Measurements from ENCODE around the gene PANK2. TPM values are rescaled to one million over a fixed set of nuclear protein-coding genes. Genes with fewer than 3 reads are reported as not detected.

The PANK2 gene
- total and polyA plus RNA-seq, 10 donors = 23.0 to 74.4 (median 64.3) TPM

DNA sequence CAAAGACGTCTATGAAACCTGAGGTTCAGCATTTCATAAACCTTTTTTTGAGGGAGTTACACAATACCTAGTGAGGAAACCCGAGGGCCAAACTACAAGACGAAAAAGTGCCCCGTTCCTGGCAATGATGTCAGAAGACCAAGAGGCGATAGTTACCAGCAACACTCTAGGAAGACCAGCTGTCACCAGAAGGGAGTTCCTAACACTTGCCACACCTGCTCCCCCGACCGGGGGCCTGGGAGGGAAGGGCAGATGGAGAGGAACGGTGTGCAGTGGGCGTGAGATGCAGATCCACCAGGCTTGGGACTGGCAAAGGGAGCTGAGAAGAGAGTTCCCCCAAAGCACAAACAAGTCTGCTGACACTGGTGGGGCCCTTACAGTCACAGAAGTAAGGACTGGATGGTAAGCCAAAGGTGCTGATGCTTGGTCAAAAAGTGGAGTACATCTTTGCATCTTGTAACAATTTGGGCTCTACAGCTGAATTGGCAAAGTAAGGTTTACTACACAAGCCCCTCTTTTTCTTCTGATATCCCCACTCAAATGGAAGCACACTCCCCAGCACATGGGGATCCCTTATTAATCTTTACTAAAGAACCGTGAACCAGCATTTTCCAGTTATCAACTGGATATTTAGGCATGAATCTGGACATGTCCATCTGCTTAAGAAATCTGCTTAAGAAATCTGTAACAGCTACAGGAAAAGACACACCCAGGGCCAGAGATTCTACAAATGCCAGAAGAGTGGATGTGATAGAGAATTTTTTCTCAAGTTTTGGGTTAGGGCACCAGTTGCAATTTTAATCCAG is 38.5 kb downstream of the PANK2 start:
- no peaks in the 10 kb centered on the region for H3K9me3 ChIP-seq
- no peaks in the 10 kb centered on the region for H3K27me3 ChIP-seq (replicated peaks in 1 of 7)
- TF ChIP-seq CTCF (IDR thresholded peaks at IDR 0.05 in 8 of 11, conservative IDR thresholded peaks at IDR 0.05 in 3 of 11) (no peak), POLR2AphosphoS5 (IDR thresholded peaks at IDR 0.05) (peak; percentile 57 to 81 (median 62)), POLR2A (IDR thresholded peaks at IDR 0.05) (peak in 1 of 3 donors; percentile 8)
- H3K27ac ChIP-seq = peak overlapping the region in 7 of 8 donors; percentile 41 to 86 (median 80)
- 34 to 60% (median 53%) methylated on average over 10 of the region's 10 CpGs for WGBS, 5 donors
- peaks cover 15 to 100% (median 71%) of the 10 kb centered on the region in 6 donors for H3K4me1 ChIP-seq
- no peak overlapping the region for H3K4me3 ChIP-seq
- DNase-seq = peak; percentile 85
- intact Hi-C loops (cut with DNase I; ENCODE audit: low total_unique reads) = no loop called here
- H3K36me3 ChIP-seq = peaks cover 0 to 60% (median 26%) of the 10 kb centered on the region in 6 donors

- peaks cover 10 to 100% (median 67%) of the 10 kb centered on the region in 6 donors for H3K4me1 ChIP-seq
- 73 to 97% (median 82%) methylated on average over 2 of the region's 2 CpGs for WGBS, 5 donors
These were observed 40.5 kb downstream of the PANK2 start for GRCh38 chr20:3929713-3930060.

DNA sequence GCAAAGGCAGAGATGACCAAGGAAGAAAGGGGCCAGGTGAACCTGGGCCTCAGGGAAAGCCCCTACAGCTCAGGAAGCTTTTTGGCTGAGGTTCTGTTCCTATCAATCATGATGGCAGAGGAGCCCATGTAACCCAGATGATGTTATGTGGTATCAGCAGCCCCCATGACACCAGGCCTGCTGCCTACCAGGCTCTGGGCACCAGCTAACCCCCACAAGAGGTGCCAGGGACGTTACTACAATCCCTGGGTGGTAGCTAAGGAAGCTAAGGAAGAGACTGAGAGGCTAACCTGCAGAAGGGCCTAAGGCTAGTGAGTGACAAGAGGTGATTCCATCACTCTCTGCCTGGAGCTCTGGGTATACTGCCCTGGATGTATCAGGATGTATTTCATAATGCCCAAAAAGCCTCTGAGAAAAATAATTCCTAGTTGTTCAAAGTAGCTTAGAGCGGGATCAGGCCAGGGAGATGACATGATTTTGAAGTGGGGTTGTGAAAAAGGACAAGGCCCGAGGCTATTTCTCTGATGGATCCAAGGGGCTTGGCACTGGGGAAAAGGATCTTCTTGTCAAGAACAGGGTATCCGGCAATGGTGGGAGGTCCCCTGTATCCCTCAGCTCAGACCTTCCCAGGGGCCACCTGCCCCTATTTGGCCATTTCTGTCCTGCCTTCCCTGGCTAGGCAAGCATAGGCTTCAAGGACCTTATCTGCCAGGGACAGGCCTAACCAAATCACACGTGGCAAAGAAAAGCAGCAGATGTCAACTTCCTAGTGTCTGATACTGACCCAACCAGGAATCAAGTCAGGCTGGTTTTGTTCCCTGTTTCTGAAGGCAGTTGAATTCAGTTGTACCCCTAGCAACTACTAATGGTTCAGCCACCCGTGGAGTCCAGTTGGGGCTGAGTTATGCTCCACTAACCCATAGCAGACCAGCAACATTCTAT is 41.3 kb downstream of the PANK2 start:
- Histone ChIP-seq H3K36me3 (peaks cover 0 to 58% (median 4%) of the 10 kb centered on the region in 6 donors), H3K27me3 (replicated peaks in 1 of 7) (no peaks in the 10 kb centered on the region), H3K27ac (peak overlapping the region in 3 of 8 donors; percentile 72 to 86 (median 85)), H3K4me3 (no peak overlapping the region), H3K4me1 (peaks cover 10 to 99% (median 65%) of the 10 kb centered on the region in 6 donors), H3K9me3 (no peaks in the 10 kb centered on the region)
- whole genome bisulfite sequencing, 5 donors = 63 to 77% (median 67%) methylated on average over 6 of the region's 6 CpGs
- intact Hi-C loops (cut with DNase I; ENCODE audit: low total_unique reads) = no loop called here
- TF ChIP-seq CTCF (IDR thresholded peaks at IDR 0.05 in 8 of 11, conservative IDR thresholded peaks at IDR 0.05 in 3 of 11) (no peak), POLR2AphosphoS5 (IDR thresholded peaks at IDR 0.05) (peak in 2 of 3 donors; percentile 50 to 53), POLR2A (IDR thresholded peaks at IDR 0.05) (no peak)
- DNase-seq = no peak

More at GRCh38 chr20:3929713-3930060, 40.5 kb downstream of the PANK2 start:
- Histone ChIP-seq H3K27ac (peak overlapping the region in 4 of 8 donors; percentile 26 to 86 (median 78)), H3K27me3 (replicated peaks in 1 of 7) (no peaks in the 10 kb centered on the region), H3K36me3 (peaks cover 0 to 58% (median 8%) of the 10 kb centered on the region in 6 donors), H3K9me3 (no peaks in the 10 kb centered on the region), H3K4me3 (no peak overlapping the region)
- DNase-seq = no peak
- intact Hi-C loops (cut with DNase I; ENCODE audit: low total_unique reads) = no loop called here
- TF ChIP-seq CTCF (IDR thresholded peaks at IDR 0.05 in 8 of 11, conservative IDR thresholded peaks at IDR 0.05 in 3 of 11) (no peak), POLR2AphosphoS5 (IDR thresholded peaks at IDR 0.05) (no peak), POLR2A (IDR thresholded peaks at IDR 0.05) (no peak)

All from spleen (tissue), 11 donors.